Adrenal gland (tissue), 12 donors: Measurements from ENCODE around the gene GAGE1. TPM values are rescaled to one million over a fixed set of nuclear protein-coding genes. Genes with fewer than 3 reads are reported as not detected.
A peak's percentile ranks its signal among the peaks of the same experiment; 100 is the strongest.

ENCODE experiments used
- DNase-seq, 7 donors: peaks; one replicate each; pipeline ENCODE4 v3.0.0-alpha.2; 2019 to 2020
- H3K27ac ChIP-seq, 5 donors: fragments of 200-600 bp; sonication (generic) in 4 of 5; 1 replicate in 3 of 5; 2 replicates in 2 of 5; pipeline versions ENCODE4 v1.5.1 to v1.8.0; 2016 to 2020; ENCODE audit warnings: mild to moderate bottlenecking in 1 of 5
- H3K27me3 ChIP-seq: fragments of 200-600 bp; 2 replicates; pipeline ENCODE4 v1.8.0; 2021
- H3K36me3 ChIP-seq, 2 donors: fragments of 200-600 bp; replicated peaks in 1 of 2; 1 replicate in 1 of 2; 2 replicates in 1 of 2; pipeline versions ENCODE4 v1.5.1 to v1.8.0; 2018 to 2022
- H3K4me1 ChIP-seq, 2 donors: fragments of 200-600 bp; replicated peaks in 1 of 2; 1 replicate in 1 of 2; 2 replicates in 1 of 2; pipeline versions ENCODE4 v1.5.1 to v1.8.0; 2018 to 2021
- H3K4me3 ChIP-seq, 4 donors: fragments of 200-600 bp; sonication (generic) in 3 of 4; one replicate each; pipeline ENCODE4 v1.5.1; 2016 to 2018
- H3K9me3 ChIP-seq, 3 donors: fragments of 200-600 bp; sonication (generic) in 1 of 3; replicated peaks in 1 of 3; 1 replicate in 2 of 3; 2 replicates in 1 of 3; pipeline versions ENCODE4 v1.5.1 to v1.8.0; 2016 to 2021
- POLR2A ChIP-seq, 2 donors: fragments of 450-650 bp; IDR thresholded peaks; one replicate each; pipeline ENCODE4 v1.6.1; 2017; ENCODE audit warnings: antibody characterized with exemption in 2 of 2, mild to moderate bottlenecking in 2 of 2, moderate library complexity in 1 of 2
- WGBS, 4 donors: extraction: QIAGEN DNeasy Blood & Tissue Kit in 2 of 4; methylation state at CpG; one replicate each; pipeline versions ENCODE4 v1.1.5 to v1.1.7; 2013 to 2017; 5-methylcytosine and 5-hydroxymethylcytosine counted together
- intact Hi-C, 2 donors: fragments of 100-400 bp; cut with DNase I; formaldehyde crosslinking; loops; one replicate each; pipeline versions ENCODE4 v1.14.1 to v1.15.0; 2022 to 2023
- polyA plus RNA-seq, 3 donors: library from polyadenylated mRNA; stranded (reverse); fragments of 200-250 nt in 2 of 3; fragments of 350-450 nt in 1 of 3; fragmentation: Illumina TruSeq in 1 of 3; extraction: RNeasy Lipid Tissue Mini Kit (QIAGEN cat#74804) in 1 of 3; gene quantifications; one replicate each; pipeline ENCODE4 v1.2.3, GENCODE V29; 2013 to 2014
- total RNA-seq, 9 donors: library from RNA; depleted of rRNA in 4 of 9; stranded (reverse); fragments of >200 nt in 4 of 9; fragments of 120-200 nt in 1 of 9; fragmentation: NEBNext Ultra II Directional in 1 of 9; extraction: Animal tissue kit (Norgen Biotek cat#: 25700) in 1 of 9; gene quantifications; one replicate each; pipeline versions ENCODE4 v1.1.0 to v1.2.4, GENCODE V29; 2013 to 2023
- TF ChIP-seq, protein P1 (sequence below), 6 experiments: fragments of 450-650 bp in 4 of 6; fragments of 200-600 bp in 2 of 6; sonication (generic) in 1 of 6; IDR thresholded peaks; 1 replicate in 5 of 6; 2 replicates in 1 of 6; pipeline versions ENCODE4 v1.5.1 to v1.8.0; 2016 to 2021; ENCODE audit warnings: antibody characterized with exemption in 6 of 6, mild to moderate bottlenecking in 2 of 6, moderate library complexity in 1 of 6
- donor health status: healthy with polysubstance abuse.
- donor health status: Bipolar disorder and iron deficiency.
- donor health status: DM: yes; HTN: yes; CAD: no.
- donor health status: DM: no; HTN: no; CAD: no.
- donor health status: DM: no; HTN: no; CAD: no.
- donor health status: DM: yes; HTN: yes; CAD: no.

Gene GAGE1
- total and polyA plus RNA-seq, 12 donors, result not detected

DNA sequence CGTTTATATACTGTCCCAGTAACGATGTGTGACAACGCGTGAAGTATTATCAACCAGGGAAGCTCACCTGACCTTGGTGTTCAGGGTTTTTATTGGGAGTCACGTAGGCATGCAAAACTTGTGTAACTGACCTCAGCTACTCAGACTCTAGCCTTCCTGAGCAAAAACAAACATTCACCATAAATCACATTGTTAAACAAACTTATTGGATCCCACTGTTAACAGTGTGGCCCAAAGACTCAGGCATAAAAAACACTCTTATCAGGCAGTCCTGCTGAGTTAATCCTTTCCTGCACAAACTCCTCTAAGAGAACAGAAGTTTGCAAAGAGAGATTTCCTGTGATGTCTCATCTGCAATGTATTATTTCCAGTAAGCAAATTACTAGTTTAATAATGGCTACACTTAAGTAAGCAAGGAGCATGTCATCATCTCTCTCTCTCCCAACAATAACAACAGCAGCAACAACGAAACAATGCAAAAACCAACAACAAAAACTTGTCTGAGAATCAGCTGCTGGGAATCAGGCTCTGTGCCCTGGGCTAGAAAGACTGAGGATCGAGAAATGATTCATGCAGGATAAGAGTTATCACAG lies 12.0 kb downstream of the GAGE1 start:
- Histone ChIP-seq H3K27ac (no peak overlapping the region), H3K9me3 (no peaks in the 10 kb centered on the region), H3K4me3 (no peak overlapping the region), H3K36me3 (no peaks in the 10 kb centered on the region), H3K4me1 (no peaks in the 10 kb centered on the region), H3K27me3 (peaks cover 8% of the 10 kb centered on the region)
- WGBS, 4 donors, result 27 to 43% (median 29%) methylated on average over 6 to 7 of the region's 7 CpGs
- DNase-seq, result no peak
- TF ChIP-seq, protein P1, sequence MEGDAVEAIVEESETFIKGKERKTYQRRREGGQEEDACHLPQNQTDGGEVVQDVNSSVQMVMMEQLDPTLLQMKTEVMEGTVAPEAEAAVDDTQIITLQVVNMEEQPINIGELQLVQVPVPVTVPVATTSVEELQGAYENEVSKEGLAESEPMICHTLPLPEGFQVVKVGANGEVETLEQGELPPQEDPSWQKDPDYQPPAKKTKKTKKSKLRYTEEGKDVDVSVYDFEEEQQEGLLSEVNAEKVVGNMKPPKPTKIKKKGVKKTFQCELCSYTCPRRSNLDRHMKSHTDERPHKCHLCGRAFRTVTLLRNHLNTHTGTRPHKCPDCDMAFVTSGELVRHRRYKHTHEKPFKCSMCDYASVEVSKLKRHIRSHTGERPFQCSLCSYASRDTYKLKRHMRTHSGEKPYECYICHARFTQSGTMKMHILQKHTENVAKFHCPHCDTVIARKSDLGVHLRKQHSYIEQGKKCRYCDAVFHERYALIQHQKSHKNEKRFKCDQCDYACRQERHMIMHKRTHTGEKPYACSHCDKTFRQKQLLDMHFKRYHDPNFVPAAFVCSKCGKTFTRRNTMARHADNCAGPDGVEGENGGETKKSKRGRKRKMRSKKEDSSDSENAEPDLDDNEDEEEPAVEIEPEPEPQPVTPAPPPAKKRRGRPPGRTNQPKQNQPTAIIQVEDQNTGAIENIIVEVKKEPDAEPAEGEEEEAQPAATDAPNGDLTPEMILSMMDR (IDR thresholded peaks at IDR 0.05), result no peak
- no peak for TF ChIP-seq POLR2A (IDR thresholded peaks at IDR 0.05)
- intact Hi-C loops, result no loop called here

DNA sequence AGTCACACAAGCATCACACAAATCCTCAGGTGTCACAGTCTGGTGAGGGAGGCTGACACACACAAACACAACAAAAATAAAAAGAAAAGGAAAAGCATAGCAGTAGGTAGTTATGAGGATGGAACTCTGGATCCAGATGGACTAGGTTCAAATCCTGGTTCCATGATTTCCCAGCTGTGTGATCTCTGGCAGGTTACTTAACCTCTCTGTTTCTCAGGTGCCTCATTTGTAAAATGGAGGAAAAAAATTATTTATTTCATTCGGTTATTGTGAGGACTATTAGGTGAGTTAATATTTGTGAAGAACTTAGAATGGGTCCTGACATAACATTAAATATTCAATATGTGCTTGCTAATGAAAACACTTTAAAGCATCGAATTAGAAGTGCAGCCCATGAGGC lies 19.8 kb downstream of the GAGE1 start:
- 79 to 89% (median 84%) methylated on average over 2 of the region's 2 CpGs for WGBS, 4 donors

DNA sequence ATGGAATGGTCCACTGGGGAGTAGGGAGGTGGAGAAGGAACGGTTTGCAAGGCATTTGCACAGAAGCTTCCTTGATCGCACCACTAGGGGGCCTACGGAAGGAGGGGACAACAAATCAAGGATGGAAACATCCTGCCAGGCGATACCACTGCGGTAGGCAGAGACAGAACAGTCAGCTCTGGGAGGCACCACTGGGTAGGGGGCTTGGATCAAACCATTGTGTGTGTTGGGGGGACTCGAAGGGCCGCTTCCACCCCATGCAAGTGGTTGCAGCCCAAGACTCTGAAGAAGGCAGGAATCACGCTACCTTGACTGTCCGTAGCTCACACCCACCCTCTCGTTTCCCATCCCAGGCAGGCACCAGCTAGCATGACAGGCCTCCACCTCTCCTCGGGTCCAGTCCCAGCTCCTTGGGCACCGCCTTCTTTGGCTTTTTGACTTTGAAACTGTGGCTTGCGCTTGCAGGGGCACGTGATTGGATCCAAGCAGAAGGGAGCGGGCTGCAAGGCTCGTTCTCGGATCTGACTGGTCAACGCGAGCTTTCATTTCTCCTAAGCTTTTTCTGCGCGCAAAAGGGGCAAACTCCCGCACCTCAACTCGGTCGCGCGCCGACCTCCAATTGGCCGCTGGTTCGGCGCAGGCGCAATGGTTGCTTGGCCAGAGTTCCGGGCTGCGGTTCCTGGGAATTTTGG lies 28.4 kb downstream of the GAGE1 start:
- WGBS, 4 donors, result 53 to 90% (median 67%) methylated on average over 29 to 33 of the region's 33 CpGs
- H3K27me3 ChIP-seq, result no peaks in the 10 kb centered on the region
- peak; percentile 23 to 51 (median 28) for DNase-seq
- no peak overlapping the region for H3K4me3 ChIP-seq
- H3K4me1 ChIP-seq, result no peaks in the 10 kb centered on the region
- no peaks in the 10 kb centered on the region for H3K9me3 ChIP-seq
- TF ChIP-seq, protein P1 (IDR thresholded peaks at IDR 0.05), result peak; percentile 17 to 42 (median 28)
- no peak for TF ChIP-seq POLR2A (IDR thresholded peaks at IDR 0.05)
- intact Hi-C loops, result no loop called here
- no peaks in the 10 kb centered on the region for H3K36me3 ChIP-seq
- no peak overlapping the region for H3K27ac ChIP-seq

More for the DNA sequence above, 19.8 kb downstream of the GAGE1 start:
- TF ChIP-seq, protein P1 (IDR thresholded peaks at IDR 0.05), result no peak
- no peak for TF ChIP-seq POLR2A (IDR thresholded peaks at IDR 0.05)
- Histone ChIP-seq H3K4me3 (no peak overlapping the region), H3K9me3 (no peaks in the 10 kb centered on the region), H3K4me1 (no peaks in the 10 kb centered on the region), H3K27ac (no peak overlapping the region), H3K27me3 (peaks cover 7% of the 10 kb centered on the region), H3K36me3 (no peaks in the 10 kb centered on the region)
- intact Hi-C loops, result no loop called here
- DNase-seq, result no peak

- TF ChIP-seq POLR2A (IDR thresholded peaks at IDR 0.05), result no peak
- TF ChIP-seq, protein P1 (IDR thresholded peaks at IDR 0.05), result no peak
- Histone ChIP-seq H3K4me1 (no peaks in the 10 kb centered on the region), H3K4me3 (no peak overlapping the region), H3K36me3 (no peaks in the 10 kb centered on the region), H3K27me3 (peaks cover 35% of the 10 kb centered on the region), H3K27ac (no peak overlapping the region), H3K9me3 (no peaks in the 10 kb centered on the region)
- DNase-seq, result no peak
- intact Hi-C loops, result no loop called here
- WGBS, 4 donors, result 56 to 100% (median 80%) methylated on average over 1 to 8 of the region's 8 CpGs
These were observed 46.3 kb downstream of the GAGE1 start for GRCh38 chrX:49644991-49645637.
